SK-N-SH treated with all-trans-retinoic acid at 6 μM for 48 hours (cell line): ENCODE measurements around the gene RNPEP.
A peak's percentile ranks its signal among the peaks of the same experiment; 100 is the strongest.

Source experiments
- ATAC-seq: fragments of 200-7000 bp; cut with Tn5 transposase; 3 replicates; pipeline ENCODE4 v1.9.1; 2020; ENCODE audit warnings: mild to moderate bottlenecking, moderate library complexity
- ARNTL ChIP-seq: fragments of 450-650 bp; formaldehyde crosslinking; IDR thresholded peaks from 2 replicates; pipeline ENCODE4 v1.5.0; 2020; ENCODE audit warnings: low read depth, mild to moderate bottlenecking, moderate library complexity, borderline replicate concordance
- BACH2 ChIP-seq: fragments of 250-450 bp; sonication (Bioruptor Pico); IDR thresholded peaks from 2 replicates; pipeline ENCODE4 v1.9.0; 2021; ENCODE audit warnings: mild to moderate bottlenecking, borderline replicate concordance
- CREB5 ChIP-seq: fragments of 250-450 bp; sonication (Bioruptor Pico); IDR thresholded peaks from 2 replicates; pipeline ENCODE4 v1.5.1; 2020; ENCODE audit warnings: low read depth, mild to moderate bottlenecking, moderate library complexity
- CSDC2 ChIP-seq: fragments of 250-450 bp; sonication (Bioruptor Pico); IDR thresholded peaks from 2 replicates; pipeline ENCODE4 v1.5.0; 2020; ENCODE audit warnings: mild to moderate bottlenecking, moderate library complexity
- ESRRG ChIP-seq: fragments of 250-450 bp; sonication (Bioruptor Pico); IDR thresholded peaks from 2 replicates; pipeline ENCODE4 v1.6.1; 2021; ENCODE audit warnings: mild to moderate bottlenecking
- GLIS3 ChIP-seq: fragments of 250-450 bp; sonication (Bioruptor Pico); IDR thresholded peaks from 2 replicates; pipeline ENCODE4 v1.5.0; 2020; ENCODE audit warnings: mild to moderate bottlenecking, moderate library complexity
- ISL1 ChIP-seq: fragments of 250-450 bp; sonication (Bioruptor Pico); IDR thresholded peaks from 2 replicates; pipeline ENCODE4 v2.1.2; 2022; ENCODE audit warnings: mild to moderate bottlenecking, moderate library complexity
- OSR1 ChIP-seq: fragments of 250-450 bp; sonication (Bioruptor Pico); IDR thresholded peaks from 2 replicates; pipeline ENCODE4 v1.8.0; 2022; ENCODE audit warnings: moderate library complexity, mild to moderate bottlenecking, inconsistent platforms
- POU6F1 ChIP-seq: fragments of 250-450 bp; sonication (Bioruptor Pico); IDR thresholded peaks from 2 replicates; pipeline ENCODE4 v1.8.0; 2021; ENCODE audit warnings: low read depth, mild to moderate bottlenecking, moderate library complexity, borderline replicate concordance
- PPARA ChIP-seq: fragments of 250-450 bp; sonication (Bioruptor Pico); IDR thresholded peaks from 2 replicates; pipeline ENCODE4 v1.5.0; 2020; ENCODE audit warnings: mild to moderate bottlenecking, borderline replicate concordance
- SNAI2 ChIP-seq: fragments of 250-450 bp; sonication (Bioruptor Pico); IDR thresholded peaks from 2 replicates; pipeline ENCODE4 v1.5.0; 2020; ENCODE audit warnings: mild to moderate bottlenecking, moderate library complexity
- TOX ChIP-seq: fragments of 250-450 bp; sonication (Bioruptor Pico); IDR thresholded peaks from 2 replicates; pipeline ENCODE4 v1.8.0; 2021; ENCODE audit warnings: mild to moderate bottlenecking, moderate library complexity, borderline replicate concordance
- TSHZ2 ChIP-seq: fragments of 250-450 bp; sonication (Bioruptor Pico); IDR thresholded peaks from 2 replicates; pipeline ENCODE4 v1.5.0; 2020; ENCODE audit warnings: mild to moderate bottlenecking, moderate library complexity
- ZFP3 ChIP-seq: fragments of 250-450 bp; sonication (Bioruptor Pico); IDR thresholded peaks from 2 replicates; pipeline ENCODE4 v1.5.0; 2020; ENCODE audit warnings: mild to moderate bottlenecking, moderate library complexity
- ZFP30 ChIP-seq: fragments of 450-650 bp; formaldehyde crosslinking; IDR thresholded peaks from 2 replicates; pipeline ENCODE4 v1.5.0; 2022; ENCODE audit warnings: mild to moderate bottlenecking, moderate library complexity
- ZNF565 ChIP-seq: fragments of 450-650 bp; formaldehyde crosslinking; conservative IDR thresholded peaks from 2 replicates; pipeline ENCODE4 v1.5.0; 2020; ENCODE audit warnings: low read depth, mild to moderate bottlenecking, moderate library complexity
- ZNF70 ChIP-seq: fragments of 450-650 bp; formaldehyde crosslinking; IDR thresholded peaks from 2 replicates; pipeline ENCODE4 v1.5.0; 2020; ENCODE audit warnings: mild to moderate bottlenecking, moderate library complexity
- ZNF8 ChIP-seq: fragments of 450-650 bp; formaldehyde crosslinking; IDR thresholded peaks from 2 replicates; pipeline ENCODE4 v1.5.0; 2020; ENCODE audit warnings: mild to moderate bottlenecking, moderate library complexity
- TF ChIP-seq, protein P1 (sequence below): fragments of 250-450 bp; sonication (Bioruptor Pico); IDR thresholded peaks from 2 replicates; pipeline ENCODE4 v1.5.1; 2021; ENCODE audit warnings: mild to moderate bottlenecking, moderate library complexity

Gene RNPEP

GRCh38 chr1:201982623-201983379 is at the start of gene RNPEP:
RNPEP (plus strand) TSS chr1:201982648; CDS start chr1:201982667, 19 bp downstream.
- ATAC-seq: peak; percentile 93
- no peak for TF ChIP-seq CSDC2 (CRISPR knock-in tag)
- no peak for TF ChIP-seq BACH2
- no peak for TF ChIP-seq GLIS3
- no peak; the same call in 1 of the 2 replicates for TF ChIP-seq POU6F1 (CRISPR knock-in tag)
- TF ChIP-seq, protein P1, sequence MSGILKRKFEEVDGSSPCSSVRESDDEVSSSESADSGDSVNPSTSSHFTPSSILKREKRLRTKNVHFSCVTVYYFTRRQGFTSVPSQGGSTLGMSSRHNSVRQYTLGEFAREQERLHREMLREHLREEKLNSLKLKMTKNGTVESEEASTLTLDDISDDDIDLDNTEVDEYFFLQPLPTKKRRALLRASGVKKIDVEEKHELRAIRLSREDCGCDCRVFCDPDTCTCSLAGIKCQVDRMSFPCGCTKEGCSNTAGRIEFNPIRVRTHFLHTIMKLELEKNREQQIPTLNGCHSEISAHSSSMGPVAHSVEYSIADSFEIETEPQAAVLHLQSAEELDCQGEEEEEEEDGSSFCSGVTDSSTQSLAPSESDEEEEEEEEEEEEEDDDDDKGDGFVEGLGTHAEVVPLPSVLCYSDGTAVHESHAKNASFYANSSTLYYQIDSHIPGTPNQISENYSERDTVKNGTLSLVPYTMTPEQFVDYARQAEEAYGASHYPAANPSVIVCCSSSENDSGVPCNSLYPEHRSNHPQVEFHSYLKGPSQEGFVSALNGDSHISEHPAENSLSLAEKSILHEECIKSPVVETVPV (CRISPR knock-in tag): no peak
- TF ChIP-seq ZNF565 (CRISPR knock-in tag): no peak
- TF ChIP-seq ISL1 (CRISPR knock-in tag): no peak
- TF ChIP-seq PPARA (CRISPR knock-in tag): no peak
- no peak for TF ChIP-seq ZNF8 (CRISPR knock-in tag)
- TF ChIP-seq TOX (CRISPR knock-in tag): no peak
- no peak for TF ChIP-seq CREB5 (CRISPR knock-in tag)
- TF ChIP-seq ESRRG (CRISPR knock-in tag): no peak

GRCh38 chr1:201933840-201934430 is 48.5 kb upstream of the RNPEP start:
- TF ChIP-seq BACH2 (no peak), ESRRG (CRISPR knock-in tag) (no peak), POU6F1 (CRISPR knock-in tag) (no peak), ZNF565 (CRISPR knock-in tag) (no peak), ZNF70 (CRISPR knock-in tag) (no peak), CSDC2 (CRISPR knock-in tag) (no peak), ISL1 (CRISPR knock-in tag) (no peak), ZFP30 (CRISPR knock-in tag) (no peak), ARNTL (CRISPR knock-in tag) (no peak), ZFP3 (CRISPR knock-in tag) (no peak), GLIS3 (no peak), OSR1 (CRISPR knock-in tag) (no peak), ZNF8 (CRISPR knock-in tag) (no peak), TSHZ2 (CRISPR knock-in tag) (no peak), TOX (CRISPR knock-in tag) (no peak), PPARA (CRISPR knock-in tag) (no peak), SNAI2 (no peak)
- TF ChIP-seq, protein P1 (CRISPR knock-in tag): no peak
- TF ChIP-seq, all 23 proteins: peak for 0
- no peak for ATAC-seq
